HCT116 (cell line): ENCODE data around the gene NRCAM. TPM values are rescaled to one million over a fixed set of nuclear protein-coding genes. Genes with fewer than 3 reads are reported as not detected.

ENCODE experiments used
- ATAC-seq: fragments of 200-7000 bp; cut with Tn5 transposase; 2 replicates; pipeline ENCODE4 v1.9.1; 2020; ENCODE audit warnings: mild to moderate bottlenecking, moderate library complexity
- BruUV-seq: library from RNA; stranded (reverse); fragments of 400-500 nt; replicated peaks from 2 replicates; lab custom pipeline; 2021; lab: Mats Ljungman, UMichigan
- CTCF ChIA-PET: fragments of 300-600 bp; sonication (Branson Sonifier 250); formaldehyde crosslinking; loops from one replicate; lab custom pipeline; 2021; ENCODE audit warnings: antibody characterized with exemption; lab: Charles Lee
- POLR2A ChIA-PET: fragments of 300-600, 350-600 bp; sonication (Branson Sonifier 250); formaldehyde crosslinking; loops from one replicate; lab custom pipeline; 2021; ENCODE audit warnings: antibody characterized with exemption; lab: Charles Lee
- RAD21 ChIA-PET, 2 experiments: fragments of 300-600 bp; sonication (Branson Sonifier 250); formaldehyde crosslinking; loops; one replicate each; lab custom pipeline; 2023; ENCODE audit warnings: low total read pairs in 2 of 2; ENCODE audit not compliant: uncharacterized antibody in 2 of 2, unreplicated experiment in 2 of 2, low non-redundant PET in 1 of 2; lab: Charles Lee
- DNase-seq: peaks from one replicate; pipeline ENCODE4 v3.0.0-alpha.2; 2010; ENCODE audit warnings: low read depth, low spot score
- H2AFZ ChIP-seq: fragments of 200-600 bp; shearing (Covaris generic), sonication (generic); 2 replicates; pipeline ENCODE4 v1.6.1; 2017; ENCODE audit warnings: low read depth, mixed run types, mixed read lengths, antibody characterized with exemption, low read length; ENCODE audit not compliant: poor library complexity, severe bottlenecking
- H3K27ac ChIP-seq: 2 replicates; pipeline ENCODE4 v1.5.1; 2012; ENCODE audit warnings: low read depth, low read length
- H3K27me3 ChIP-seq: fragments of 200-600 bp; sonication (generic); 2 replicates; pipeline ENCODE4 v1.6.1; 2016; ENCODE audit warnings: mixed run types, low read length, mixed read lengths; ENCODE audit not compliant: insufficient read depth
- H3K36me3 ChIP-seq, 2 experiments: fragments of 200-500 bp in 1 of 2; fragments of 200-600 bp in 1 of 2; sonication (Bioruptor generic) in 1 of 2; sonication (generic) in 1 of 2; 2 replicates each; pipeline versions ENCODE4 v1.5.1 to v1.6.1; 2014 to 2016; ENCODE audit warnings: low read length in 2 of 2, inconsistent platforms in 1 of 2, mixed read lengths in 1 of 2, mixed run types in 1 of 2; ENCODE audit not compliant: insufficient read depth in 2 of 2, control insufficient read depth in 1 of 2
- H3K4me1 ChIP-seq, 2 experiments: fragments of 200-600 bp in 1 of 2; sonication (generic) in 1 of 2; 2 replicates each; pipeline versions ENCODE4 v1.5.1 to v1.6.1; 2012 to 2017; ENCODE audit warnings: low read length in 2 of 2, inconsistent platforms in 1 of 2, mild to moderate bottlenecking in 1 of 2, mixed read lengths in 1 of 2, mixed run types in 1 of 2, moderate library complexity in 1 of 2; ENCODE audit not compliant: insufficient read depth in 2 of 2, control insufficient read depth in 1 of 2
- H3K4me2 ChIP-seq: fragments of 200-600 bp; sonication (generic); 2 replicates; pipeline ENCODE4 v1.6.1; 2017; ENCODE audit warnings: mixed run types, low read length, mixed read lengths
- H3K4me3 ChIP-seq, 2 experiments: fragments of 200-600 bp in 1 of 2; sonication (generic) in 1 of 2; replicated peaks in 1 of 2; 2 replicates each; pipeline ENCODE4 v1.5.1; 2011 to 2016; ENCODE audit warnings: low read length in 2 of 2, control low read depth in 1 of 2, low read depth in 1 of 2, mild to moderate bottlenecking in 1 of 2, mixed read lengths in 1 of 2, mixed run types in 1 of 2
- H3K79me2 ChIP-seq: fragments of 200-600 bp; sonication (generic); 2 replicates; pipeline ENCODE4 v1.6.1; 2017; ENCODE audit warnings: mild to moderate bottlenecking, mixed run types, low read length, moderate library complexity, mixed read lengths; ENCODE audit not compliant: insufficient read depth
- H3K9ac ChIP-seq: fragments of 200-600 bp; sonication (generic); 2 replicates; pipeline ENCODE4 v1.6.1; 2016; ENCODE audit warnings: low read length, mixed read lengths
- H3K9me2 ChIP-seq: fragments of 200-600 bp; sonication (generic), shearing (Covaris generic); 2 replicates; pipeline ENCODE4 v1.6.1; 2017; ENCODE audit warnings: mixed run types, mild to moderate bottlenecking, moderate library complexity; ENCODE audit not compliant: insufficient read depth
- H3K9me3 ChIP-seq, 2 experiments: fragments of 200-500 bp in 1 of 2; fragments of 200-600 bp in 1 of 2; sonication (Bioruptor generic) in 1 of 2; sonication (generic) in 1 of 2; 2 replicates each; pipeline ENCODE4 v1.6.1; 2014 to 2017; ENCODE audit warnings: low read length in 2 of 2, mixed read lengths in 2 of 2, inconsistent platforms in 1 of 2, low read depth in 1 of 2, mild to moderate bottlenecking in 1 of 2, mixed run types in 1 of 2, moderate library complexity in 1 of 2; ENCODE audit not compliant: control insufficient read depth in 1 of 2, insufficient read depth in 1 of 2
- H4K20me1 ChIP-seq: fragments of 200-600 bp; sonication (generic), shearing (Covaris generic); 2 replicates; pipeline ENCODE4 v1.6.1; 2017; ENCODE audit warnings: mixed run types, mild to moderate bottlenecking, moderate library complexity; ENCODE audit not compliant: insufficient read depth
- POLR2AphosphoS5 ChIP-seq: IDR thresholded peaks from 2 replicates; pipeline ENCODE4 v1.6.1; 2011; ENCODE audit warnings: mild to moderate bottlenecking, low read depth, low read length, moderate library complexity
- YY1 ChIP-seq: IDR thresholded peaks from 2 replicates; pipeline ENCODE4 v1.6.1; 2011; ENCODE audit warnings: low read length, low read depth, moderate library complexity, mild to moderate bottlenecking; ENCODE audit not compliant: insufficient replicate concordance; ENCODE audit errors: extremely low read depth
- intact Hi-C: fragments of 100-400 bp; cut with micrococcal nuclease; formaldehyde crosslinking; loops from 2 replicates; pipeline ENCODE4 v1.10.0; 2022
- total RNA-seq: library from RNA; stranded (reverse); gene quantifications from one replicate; pipeline ENCODE4 v1.2.1, GENCODE V29; 2021; ENCODE audit not compliant: unreplicated experiment
- TF ChIP-seq, protein P1 (sequence below): IDR thresholded peaks from 2 replicates; pipeline ENCODE4 v1.6.1; 2012; ENCODE audit warnings: low read depth
- TF ChIP-seq, protein P2 (sequence below): IDR thresholded peaks from 2 replicates; pipeline ENCODE4 v1.6.1; 2011; ENCODE audit warnings: mild to moderate bottlenecking, low read length, moderate library complexity; ENCODE audit not compliant: insufficient replicate concordance; ENCODE audit errors: extremely low read depth

The NRCAM gene
- total RNA-seq, 1 experiment from 2014 or later: 0.15 TPM

- ChIA-PET RAD21 (no interaction called here), POLR2A (no interaction called here), CTCF (no interaction called here)
- no peaks in the 10 kb centered on the region for H3K79me2 ChIP-seq
- no peaks in the 10 kb centered on the region for H3K9me3 ChIP-seq
- no peaks in the 10 kb centered on the region for H3K9me2 ChIP-seq
- H4K20me1 ChIP-seq: no peaks in the 10 kb centered on the region
- ATAC-seq (no peak), DNase-seq (no peak)
- no TSS peak for BruUV-seq
- no peak overlapping the region for H2AFZ ChIP-seq
- no peak overlapping the region for H3K27ac ChIP-seq
- no peak overlapping the region for H3K9ac ChIP-seq
- H3K4me1 ChIP-seq: no peaks in the 10 kb centered on the region
- intact Hi-C loops: no loop called here
- H3K4me2 ChIP-seq: no peak overlapping the region
- TF ChIP-seq, protein P1, sequence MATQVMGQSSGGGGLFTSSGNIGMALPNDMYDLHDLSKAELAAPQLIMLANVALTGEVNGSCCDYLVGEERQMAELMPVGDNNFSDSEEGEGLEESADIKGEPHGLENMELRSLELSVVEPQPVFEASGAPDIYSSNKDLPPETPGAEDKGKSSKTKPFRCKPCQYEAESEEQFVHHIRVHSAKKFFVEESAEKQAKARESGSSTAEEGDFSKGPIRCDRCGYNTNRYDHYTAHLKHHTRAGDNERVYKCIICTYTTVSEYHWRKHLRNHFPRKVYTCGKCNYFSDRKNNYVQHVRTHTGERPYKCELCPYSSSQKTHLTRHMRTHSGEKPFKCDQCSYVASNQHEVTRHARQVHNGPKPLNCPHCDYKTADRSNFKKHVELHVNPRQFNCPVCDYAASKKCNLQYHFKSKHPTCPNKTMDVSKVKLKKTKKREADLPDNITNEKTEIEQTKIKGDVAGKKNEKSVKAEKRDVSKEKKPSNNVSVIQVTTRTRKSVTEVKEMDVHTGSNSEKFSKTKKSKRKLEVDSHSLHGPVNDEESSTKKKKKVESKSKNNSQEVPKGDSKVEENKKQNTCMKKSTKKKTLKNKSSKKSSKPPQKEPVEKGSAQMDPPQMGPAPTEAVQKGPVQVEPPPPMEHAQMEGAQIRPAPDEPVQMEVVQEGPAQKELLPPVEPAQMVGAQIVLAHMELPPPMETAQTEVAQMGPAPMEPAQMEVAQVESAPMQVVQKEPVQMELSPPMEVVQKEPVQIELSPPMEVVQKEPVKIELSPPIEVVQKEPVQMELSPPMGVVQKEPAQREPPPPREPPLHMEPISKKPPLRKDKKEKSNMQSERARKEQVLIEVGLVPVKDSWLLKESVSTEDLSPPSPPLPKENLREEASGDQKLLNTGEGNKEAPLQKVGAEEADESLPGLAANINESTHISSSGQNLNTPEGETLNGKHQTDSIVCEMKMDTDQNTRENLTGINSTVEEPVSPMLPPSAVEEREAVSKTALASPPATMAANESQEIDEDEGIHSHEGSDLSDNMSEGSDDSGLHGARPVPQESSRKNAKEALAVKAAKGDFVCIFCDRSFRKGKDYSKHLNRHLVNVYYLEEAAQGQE: no peak
- TF ChIP-seq YY1: no peak
- no peak for TF ChIP-seq POLR2AphosphoS5
- TF ChIP-seq, protein P2, sequence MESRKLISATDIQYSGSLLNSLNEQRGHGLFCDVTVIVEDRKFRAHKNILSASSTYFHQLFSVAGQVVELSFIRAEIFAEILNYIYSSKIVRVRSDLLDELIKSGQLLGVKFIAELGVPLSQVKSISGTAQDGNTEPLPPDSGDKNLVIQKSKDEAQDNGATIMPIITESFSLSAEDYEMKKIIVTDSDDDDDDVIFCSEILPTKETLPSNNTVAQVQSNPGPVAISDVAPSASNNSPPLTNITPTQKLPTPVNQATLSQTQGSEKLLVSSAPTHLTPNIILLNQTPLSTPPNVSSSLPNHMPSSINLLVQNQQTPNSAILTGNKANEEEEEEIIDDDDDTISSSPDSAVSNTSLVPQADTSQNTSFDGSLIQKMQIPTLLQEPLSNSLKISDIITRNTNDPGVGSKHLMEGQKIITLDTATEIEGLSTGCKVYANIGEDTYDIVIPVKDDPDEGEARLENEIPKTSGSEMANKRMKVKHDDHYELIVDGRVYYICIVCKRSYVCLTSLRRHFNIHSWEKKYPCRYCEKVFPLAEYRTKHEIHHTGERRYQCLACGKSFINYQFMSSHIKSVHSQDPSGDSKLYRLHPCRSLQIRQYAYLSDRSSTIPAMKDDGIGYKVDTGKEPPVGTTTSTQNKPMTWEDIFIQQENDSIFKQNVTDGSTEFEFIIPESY: no peak
- H3K4me3 ChIP-seq: no peak overlapping the region
- no peaks in the 10 kb centered on the region for H3K36me3 ChIP-seq
- no peaks in the 10 kb centered on the region for H3K27me3 ChIP-seq
Observed at GRCh38 chr7:108310351-108310750, 145.9 kb downstream of the NRCAM start.
